Brain pericyte (primary cell): Measurements from ENCODE around the gene MREG.

Experiments
- DNase-seq: peaks from one replicate; pipeline ENCODE4 v3.0.0-alpha.2; 2012; ENCODE audit warnings: low read depth, low spot score

MREG gene

GRCh38 chr2:215919624-215920243 is 93.6 kb downstream of the MREG start:
- no peak for DNase-seq

DNA sequence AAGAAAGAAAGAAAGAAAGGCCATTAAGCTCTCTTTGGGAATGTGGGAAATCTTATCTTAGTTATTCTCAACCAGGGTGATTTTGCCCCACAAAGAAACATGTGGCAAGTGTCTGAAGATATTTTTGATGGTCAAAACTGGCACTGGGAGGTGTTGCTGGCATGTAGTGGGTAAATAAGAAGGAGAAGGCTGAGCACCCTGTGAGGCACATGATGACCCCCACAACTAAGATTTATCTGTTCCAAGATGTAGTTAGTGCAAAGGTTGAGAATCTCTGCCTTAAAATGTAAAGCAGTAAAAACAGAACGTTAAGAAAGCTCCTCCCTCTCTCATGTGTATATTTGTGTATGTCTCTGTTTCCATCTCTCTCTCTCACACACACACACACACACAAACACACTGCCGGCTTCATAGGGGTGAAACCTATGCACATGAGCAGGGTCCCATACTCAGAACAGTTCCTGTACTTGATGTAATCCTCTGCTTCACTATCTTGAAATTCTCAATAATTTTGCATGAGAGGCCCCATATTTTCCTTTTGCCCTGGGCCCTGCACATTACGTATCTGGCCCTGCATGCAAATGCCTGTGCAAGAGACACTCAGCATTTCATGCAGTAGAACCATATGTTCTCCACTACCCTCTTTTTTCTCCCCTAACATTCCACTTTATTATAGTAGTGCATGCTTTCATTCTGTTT is 94.3 kb downstream of the MREG start:
- no peak for DNase-seq

DNA sequence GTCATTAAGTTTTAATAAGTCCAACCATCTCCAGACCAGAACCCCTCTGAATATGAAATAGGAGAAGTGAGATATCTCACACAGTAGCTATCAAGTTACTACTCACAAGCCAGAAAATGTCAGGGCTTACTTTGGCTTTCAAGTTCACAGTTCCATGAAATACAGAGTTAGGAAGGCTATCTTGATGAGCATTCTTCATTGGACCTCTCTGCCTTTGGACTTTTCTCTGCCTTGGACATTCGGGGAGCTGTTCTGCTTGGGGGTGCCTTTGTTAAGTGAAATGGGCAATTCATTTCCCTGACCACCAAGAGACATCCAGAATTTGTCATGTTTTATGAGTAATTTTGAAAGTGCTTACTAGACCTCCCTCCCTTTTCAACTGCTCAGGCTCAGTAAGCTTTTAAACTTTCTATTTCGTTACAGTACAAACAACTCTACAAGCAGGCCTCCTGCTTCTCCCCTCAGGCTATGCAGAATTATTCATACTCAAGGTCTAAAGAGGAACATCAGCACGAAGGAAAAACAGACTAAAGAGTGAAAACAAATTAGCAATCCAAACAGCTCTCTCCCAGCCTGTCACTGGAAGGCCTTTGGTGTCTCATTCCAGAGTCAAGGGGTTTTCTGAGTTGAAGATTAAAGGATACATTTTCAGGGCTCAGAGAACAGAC is 95.3 kb downstream of the MREG start:
- DNase-seq: no peak

DNA sequence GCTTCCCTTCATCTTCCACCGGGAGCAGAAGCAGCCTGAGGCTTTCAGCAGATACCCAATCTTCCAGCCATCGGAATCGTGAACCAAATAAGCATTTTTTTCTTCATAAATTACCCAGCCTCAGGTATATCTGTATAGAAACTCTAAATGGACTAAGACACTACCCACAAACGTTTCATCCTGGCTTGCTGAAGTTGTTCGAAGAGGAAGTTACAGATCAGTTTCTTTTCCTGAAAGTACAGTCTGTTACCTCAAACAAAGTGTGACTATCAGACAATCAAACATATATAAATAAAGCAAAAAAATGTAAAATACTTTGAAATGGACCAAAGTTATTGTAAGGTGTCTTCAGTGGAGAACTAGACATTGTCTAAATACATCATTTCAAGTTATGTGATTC is 97.9 kb downstream of the MREG start:
- DNase-seq: no peak

GRCh38 chr2:215914777-215915165 is 98.6 kb downstream of the MREG start:
- no peak for DNase-seq

DNA sequence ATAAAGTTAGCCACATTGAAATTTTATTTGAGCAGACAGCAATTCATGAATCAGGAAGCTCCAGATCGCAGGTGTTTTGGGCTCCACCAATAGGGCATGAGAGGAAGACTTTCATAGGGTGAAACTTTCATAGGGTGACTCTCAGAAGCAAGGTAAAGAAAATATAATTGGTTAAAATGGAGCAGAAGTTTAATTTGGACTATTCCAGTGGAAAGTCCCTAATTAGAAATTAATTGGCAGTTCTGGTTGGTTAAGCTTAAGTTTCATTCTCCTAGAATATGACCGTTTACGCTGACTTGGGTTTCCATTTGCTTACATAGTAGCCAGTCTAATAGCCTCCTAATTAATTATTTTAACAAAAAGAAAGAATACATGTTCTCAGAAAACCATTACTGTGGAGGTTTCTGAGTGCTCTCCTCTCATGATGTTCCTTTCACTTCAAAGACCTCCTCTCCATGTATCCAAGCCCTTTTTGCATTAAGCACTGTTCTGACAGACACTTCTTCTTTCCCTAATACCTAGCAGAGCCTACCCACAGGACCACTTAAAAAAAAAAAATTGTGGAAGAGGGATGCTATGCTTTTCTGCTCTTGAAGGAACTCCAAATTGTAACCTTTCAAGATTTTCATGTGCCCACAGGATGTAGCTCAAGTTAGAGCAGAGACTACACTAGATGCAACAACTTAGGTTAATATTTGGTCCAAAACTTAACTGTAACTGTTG is 99.1 kb downstream of the MREG start:
- DNase-seq: no peak

GRCh38 chr2:215912299-215912842 is 101.0 kb downstream of the MREG start:
- no peak for DNase-seq

DNA sequence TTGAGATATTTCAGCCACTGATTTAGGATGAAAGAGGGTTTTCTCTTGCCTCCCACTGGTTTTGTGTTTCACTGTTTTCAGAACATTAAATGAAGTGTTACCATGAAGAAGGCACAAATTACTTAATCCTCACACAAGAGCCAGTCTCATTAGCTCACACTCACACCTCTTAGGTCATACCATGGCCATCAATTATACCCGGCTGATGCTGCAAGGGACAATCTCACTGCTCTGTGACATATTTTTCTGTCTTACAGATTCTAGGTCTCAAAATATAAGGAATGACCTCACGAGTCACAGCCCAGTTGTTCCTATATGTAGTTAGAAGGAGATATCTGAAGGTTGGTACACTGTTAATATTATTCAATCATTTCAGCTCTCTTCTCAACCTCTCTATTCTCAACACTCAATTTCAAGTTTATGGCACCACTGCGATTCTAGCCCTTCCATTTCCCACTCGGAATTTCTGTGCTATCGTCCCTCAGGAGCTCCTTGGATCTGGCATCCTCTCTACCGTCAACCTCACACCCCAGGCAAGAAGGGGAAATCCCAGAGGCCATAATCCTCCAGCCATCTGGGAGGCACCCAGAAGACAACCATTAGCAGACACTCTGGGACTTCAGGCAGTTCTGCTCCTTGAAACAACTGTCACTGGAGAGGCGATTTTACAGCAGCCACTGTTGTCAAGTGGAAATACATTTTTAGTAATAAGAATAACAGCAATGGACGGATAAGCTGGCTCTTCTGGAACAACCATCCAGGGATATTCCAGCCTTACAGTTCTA is 101.9 kb downstream of the MREG start:
- no peak for DNase-seq

DNA sequence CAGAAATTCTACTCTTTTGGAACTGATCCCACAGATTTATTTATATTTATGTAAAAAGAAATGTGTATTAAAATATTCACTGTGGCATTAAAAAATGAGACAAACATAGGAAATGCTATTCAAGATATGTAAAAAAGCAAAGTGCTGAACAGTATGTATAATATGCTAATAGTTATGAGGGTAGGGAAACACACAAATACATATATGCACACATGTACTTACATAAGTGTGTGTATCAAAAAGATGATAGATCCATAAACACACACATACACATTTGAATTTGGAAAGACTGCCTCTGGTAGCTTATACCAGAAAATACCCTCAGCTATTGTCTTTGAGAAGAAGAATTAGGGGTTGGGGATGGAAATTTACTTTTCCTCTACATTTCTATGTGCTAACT is 103.2 kb downstream of the MREG start:
- no peak for DNase-seq

DNA sequence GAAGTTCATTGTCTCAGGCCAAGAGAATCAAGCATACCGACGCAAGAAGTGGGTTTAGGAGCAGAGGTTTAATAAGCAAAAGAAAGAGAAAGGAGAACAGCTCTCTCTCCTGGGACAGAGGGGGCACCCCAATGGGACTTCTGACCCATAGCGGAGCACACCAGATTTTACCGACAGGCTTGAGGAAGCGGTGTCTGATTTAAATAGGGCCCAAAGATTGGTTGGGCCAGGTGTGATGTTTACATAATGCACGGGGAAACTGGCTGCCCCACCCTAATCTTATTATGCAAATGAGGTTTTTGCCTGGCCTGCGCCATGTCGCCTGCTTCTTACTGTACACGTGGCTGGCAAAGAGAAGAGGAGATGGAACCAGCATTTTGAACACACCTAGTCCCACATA is 106.2 kb downstream of the MREG start:
- no peak for DNase-seq

DNA sequence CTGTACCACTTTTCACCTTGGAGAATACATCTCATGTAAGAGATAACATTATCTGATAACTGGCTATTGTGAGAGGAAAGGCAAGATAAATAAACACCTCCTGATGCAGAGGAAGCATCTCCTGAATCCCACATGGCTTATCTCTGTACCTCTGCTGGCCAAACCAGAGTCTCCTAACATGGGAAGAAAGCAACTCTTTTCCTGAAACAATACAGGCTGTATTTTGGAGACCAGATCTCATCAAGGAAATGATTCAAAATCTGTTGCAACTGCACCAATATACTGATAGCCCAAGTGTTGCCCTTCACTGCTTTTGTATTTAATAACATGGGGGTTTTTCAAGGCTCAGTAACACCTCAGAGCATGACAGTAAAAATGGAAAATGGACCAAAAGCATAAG is 106.9 kb downstream of the MREG start:
- DNase-seq: no peak

DNA sequence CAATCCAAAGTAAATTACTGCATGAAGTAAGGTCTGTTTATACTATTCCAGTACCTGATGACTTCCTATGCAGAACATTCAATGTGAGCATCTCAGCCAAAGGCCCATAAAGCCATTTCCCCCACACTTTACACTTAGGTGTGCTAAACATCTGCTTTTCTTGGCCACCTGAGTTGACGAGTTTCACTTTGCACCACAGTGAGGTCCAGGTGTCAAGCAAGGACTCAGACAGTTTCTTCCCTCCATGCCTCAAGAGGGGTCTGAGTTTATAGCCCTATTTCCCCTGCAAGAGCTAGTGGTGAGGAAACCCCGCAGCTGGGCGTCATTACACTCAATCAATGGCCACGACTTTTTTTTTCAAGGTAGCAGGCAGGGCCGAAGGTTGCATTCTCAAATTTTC is 107.7 kb downstream of the MREG start:
- DNase-seq: no peak

- no peak for DNase-seq
Measured at GRCh38 chr2:215904101-215904500, 109.2 kb downstream of the MREG start.

DNA sequence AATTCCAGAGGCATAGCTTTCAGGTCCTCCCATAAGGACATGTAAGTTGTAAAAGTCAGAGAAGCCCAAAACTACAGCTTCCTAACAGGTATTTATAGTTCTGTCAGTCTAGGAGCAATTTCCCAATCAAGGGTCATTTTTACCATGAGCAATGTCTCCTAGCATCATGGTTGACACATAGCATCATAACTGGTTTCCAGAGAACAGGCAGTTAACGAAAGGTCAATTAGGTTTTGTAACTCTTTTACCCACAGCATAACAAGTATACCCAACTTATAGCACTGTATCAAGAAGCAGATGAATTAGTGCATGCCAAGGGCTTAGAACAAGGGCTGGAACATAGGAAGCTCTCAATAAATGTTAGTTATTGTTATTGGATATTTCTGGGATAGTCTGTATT is 110.1 kb downstream of the MREG start:
- DNase-seq: no peak

- DNase-seq: no peak
Measured at GRCh38 chr2:215901796-215902195, 111.6 kb downstream of the MREG start.

DNA sequence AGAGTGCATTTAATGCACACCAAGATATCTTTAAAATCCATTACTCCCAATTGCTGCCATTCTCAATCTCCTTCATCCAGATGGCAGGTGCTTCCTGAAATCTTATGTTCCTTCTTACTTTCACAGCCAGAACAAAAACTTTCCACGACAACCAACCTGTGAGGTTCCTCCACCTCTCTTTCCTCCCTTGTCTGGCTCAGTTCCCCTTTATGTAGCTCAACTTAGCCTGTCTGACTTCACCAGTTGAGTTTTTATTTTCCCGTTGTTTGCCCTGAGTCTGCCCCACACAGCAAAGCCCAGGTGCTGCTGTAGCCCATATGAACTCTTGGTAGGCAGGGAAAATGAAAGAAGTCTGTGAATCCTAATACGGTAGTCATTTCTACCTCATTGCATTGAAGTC is 112.5 kb downstream of the MREG start:
- no peak for DNase-seq

- DNase-seq: no peak
Measured at GRCh38 chr2:215900203-215900611, 113.1 kb downstream of the MREG start.

GRCh38 chr2:215899141-215900074 is 113.9 kb downstream of the MREG start:
- no peak for DNase-seq

GRCh38 chr2:215898363-215898762 is 115.0 kb downstream of the MREG start:
- no peak for DNase-seq

- no peak for DNase-seq
Measured at GRCh38 chr2:215896921-215897320, 116.4 kb downstream of the MREG start.
